Stimulated activated CD4-positive, alpha-beta T cell treated with anti-CD3 and anti-CD28 coated beads, Interleukin-4, amount 100 ng/mL, for 4 hours (primary cell): ENCODE measurements around the gene DDX50.
"Not testable (repeated sequence)": the region's sequence is repeated elsewhere in the genome, so short reads cannot be mapped to it uniquely, and the experiment has no call there.

ENCODE experiments used
- DNase-seq, 2 experiments: peaks; one replicate each; pipeline ENCODE4 v3.0.0-alpha.2; 2020

DDX50 gene

DNA sequence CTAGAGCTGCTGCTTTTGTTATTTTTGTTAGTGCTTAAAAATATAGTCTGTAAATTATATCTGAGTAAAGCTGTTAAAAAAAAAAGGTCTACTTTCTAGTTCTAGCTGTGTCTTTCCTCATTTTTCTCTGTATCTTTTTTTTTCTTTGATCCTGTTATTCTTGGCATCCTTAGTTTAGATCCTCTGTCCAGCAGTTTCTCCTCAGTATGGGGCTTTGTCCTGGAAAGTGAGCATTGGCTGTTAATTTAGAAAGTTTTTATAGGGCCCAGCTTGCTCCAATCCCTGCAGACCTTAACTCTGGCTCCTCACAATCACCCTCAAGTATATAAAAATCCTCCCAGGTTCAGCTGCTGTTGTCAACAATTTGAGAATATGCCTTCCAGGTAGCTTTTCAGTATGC lies 23.5 kb downstream of the DDX50 start:
- DNase-seq, result no peak

GRCh38 chr10:68925489-68925888 lies 24.4 kb downstream of the DDX50 start:
- DNase-seq, result no peak

DNA sequence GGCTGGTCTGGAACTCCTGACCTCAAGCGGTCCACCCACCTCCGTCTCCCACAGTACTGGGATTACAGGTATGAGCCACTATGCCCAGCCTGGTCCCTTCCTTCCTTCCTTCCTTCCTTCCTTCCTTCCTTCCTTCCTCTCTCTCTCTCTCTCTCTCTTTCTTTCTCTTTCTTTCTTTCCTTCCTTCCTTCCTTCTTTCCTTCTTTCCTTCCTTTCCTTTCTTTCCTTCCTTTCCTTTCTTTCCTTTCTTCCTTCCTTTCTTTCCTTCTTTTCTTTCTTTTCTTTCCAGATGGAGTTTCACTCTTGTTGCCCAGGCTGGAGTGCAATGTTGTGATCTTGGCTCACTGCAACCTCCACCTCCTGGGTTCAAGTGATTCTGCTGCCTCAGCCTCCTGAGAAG lies 28.0 kb downstream of the DDX50 start:
- not testable (repeated sequence) for DNase-seq

GRCh38 chr10:68929888-68930287 lies 28.8 kb downstream of the DDX50 start:
- DNase-seq, result not testable (repeated sequence)

DNA sequence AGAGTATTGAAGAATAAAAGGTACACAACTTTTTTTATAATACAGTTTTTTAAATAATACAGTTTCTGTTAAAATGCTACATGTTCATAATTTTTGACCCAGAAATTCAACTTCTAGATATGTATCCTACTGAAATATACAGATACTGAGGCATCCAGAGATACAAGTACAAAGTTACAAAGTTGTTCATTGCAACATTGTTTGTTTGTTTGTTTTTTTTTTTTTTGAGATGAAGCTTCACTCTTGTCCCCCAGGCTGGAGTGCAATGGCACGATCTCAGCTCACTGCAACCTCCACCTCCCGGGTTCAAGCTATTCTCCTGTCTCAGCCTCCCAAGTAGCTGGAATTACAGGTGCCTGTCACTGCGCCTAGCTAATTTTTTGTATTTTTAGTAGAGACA lies 31.7 kb downstream of the DDX50 start:
- not testable (repeated sequence) for DNase-seq

DNA sequence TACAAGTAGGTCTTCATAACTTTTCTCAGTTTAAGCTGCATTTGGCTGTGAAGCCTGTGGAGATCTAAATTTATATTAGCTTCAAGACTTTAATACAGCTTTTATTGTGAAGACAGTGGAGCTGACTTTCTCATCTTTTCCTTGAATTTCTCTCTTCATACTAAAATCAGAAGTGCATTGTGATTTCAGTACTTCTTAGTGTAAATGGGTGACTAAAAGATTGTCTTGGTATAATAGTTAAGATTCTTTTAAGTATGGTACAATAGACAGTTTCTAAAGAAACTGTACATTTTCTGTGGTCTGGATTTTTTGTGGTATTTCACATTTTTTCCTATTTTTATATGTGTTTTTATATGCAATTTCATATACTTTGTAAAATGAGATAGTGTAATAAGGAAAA lies 33.9 kb downstream of the DDX50 start:
- DNase-seq, result no peak

DNA sequence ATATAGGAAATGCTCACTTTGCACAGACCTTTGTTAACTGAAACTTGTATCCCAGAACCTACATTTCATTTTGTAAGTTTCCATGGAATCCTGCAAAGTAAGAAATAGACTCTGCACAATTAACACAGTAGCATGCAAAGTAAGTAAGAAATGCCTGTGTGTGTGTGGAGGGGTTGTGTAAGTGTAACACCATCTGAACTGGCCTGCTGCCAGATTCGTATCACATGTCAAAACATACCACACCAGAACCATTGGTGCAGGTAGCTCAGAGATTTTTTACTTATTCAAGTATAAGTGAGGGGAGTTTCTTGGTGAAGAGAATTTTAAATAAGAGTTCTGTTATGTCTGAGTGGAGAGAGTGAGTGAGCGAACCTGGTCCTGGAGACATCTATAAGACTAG lies 37.0 kb downstream of the DDX50 start:
- DNase-seq, result no peak

- DNase-seq, result no peak
These were observed 37.8 kb downstream of the DDX50 start for GRCh38 chr10:68938884-68939283.

DNA sequence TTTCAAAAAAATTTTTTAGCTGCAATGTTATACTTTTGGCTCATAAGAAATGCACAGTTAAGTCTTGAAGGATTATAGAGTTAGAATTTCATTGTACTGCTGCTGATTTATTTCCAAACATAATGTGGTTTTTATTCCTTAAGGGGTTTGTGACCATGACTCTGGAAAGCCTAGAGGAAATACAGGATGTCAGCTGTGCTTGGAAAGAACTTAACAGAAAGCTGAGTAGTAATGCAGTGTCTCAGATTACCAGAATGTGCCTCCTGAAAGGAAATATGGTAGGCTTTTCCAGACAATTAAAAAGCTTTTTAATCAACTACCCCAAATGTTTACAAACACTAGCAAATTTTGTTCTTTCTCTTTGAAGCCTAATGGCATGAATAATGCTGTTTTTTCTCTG lies 39.8 kb downstream of the DDX50 start:
- not testable (repeated sequence) for DNase-seq

- DNase-seq, result no peak
These were observed 49.5 kb downstream of the DDX50 start for GRCh38 chr10:68950598-68950997.

DNA sequence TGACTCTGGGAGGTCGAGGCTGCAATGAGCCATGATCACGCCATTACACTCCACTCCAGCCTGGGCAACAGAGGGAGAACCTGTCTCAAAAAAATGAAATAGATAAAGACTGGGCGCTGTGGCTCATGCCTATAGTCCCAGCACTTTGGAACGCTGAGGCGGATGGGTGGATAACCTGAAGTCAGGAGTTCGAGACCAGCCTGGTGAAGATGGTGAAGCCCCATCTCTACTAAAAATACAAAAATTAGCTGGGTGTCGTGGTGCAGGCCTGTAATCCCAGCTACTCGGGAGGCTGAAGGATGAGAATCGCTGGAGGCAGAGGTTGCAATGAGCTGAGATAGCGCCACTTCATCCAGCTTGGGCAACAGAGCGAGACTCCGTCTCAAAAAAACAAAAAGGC lies 53.8 kb downstream of the DDX50 start:
- DNase-seq, result no peak

DNA sequence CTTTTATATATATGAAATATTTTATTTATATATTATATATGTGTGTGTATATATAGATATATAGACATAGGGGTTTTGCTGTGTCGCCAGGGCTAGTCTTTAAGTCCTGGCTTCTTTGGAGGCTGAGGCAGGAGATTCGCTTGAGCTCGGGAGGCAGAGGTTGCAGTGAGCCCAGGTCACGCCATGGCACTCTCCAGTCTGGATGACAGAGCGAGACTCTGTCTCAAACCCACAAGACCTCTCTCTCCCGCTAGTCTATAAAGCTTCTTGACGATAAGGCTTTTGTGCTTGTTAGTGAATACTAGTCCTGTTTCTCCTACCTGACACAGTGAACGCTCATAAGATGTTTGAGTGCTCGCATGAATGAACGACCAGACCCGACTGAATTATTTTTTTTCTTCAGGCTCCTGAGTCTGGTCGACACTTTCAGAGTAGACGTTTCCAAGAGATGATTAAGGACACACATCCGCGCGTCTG lies 54.3 kb downstream of the DDX50 start:
- DNase-seq, result peak in 1 of 2 experiments; percentile 15

DNA sequence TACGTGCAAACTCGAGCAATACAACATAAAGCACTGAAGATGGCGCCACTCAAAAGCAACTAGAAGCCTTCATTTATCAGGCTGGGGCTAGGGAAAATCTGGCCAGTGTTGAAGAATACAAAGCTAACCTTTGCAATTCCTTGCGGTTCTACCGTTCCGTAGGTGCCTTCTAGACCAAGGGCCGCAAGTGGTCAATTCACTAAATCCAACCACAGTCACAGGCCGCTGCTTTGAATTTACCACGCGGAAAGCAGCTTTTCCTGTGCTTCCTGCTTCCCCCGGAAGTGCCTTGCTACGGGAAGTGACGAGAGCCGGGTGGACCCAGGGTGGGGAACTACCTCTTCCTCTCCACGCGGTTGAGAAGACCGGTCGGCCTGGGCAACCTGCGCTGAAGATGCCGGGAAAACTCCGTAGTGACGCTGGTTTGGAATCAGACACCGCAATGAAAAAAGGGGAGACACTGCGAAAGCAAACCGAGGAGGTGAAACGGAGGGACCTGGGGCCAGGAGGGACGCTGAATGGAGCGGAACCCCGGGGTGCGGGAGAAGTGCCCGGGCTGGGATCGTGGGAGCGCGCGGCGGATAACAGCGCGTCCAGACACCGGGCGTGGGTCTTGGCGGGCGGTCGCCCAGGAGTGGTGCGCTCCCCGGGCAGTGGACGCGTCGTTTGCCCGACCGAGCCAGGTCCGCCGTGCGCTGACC lies 54.9 kb downstream of the DDX50 start, which contains the start of gene DDX21:
Gene DDX21, plus strand, starts transcription at position 339 of the 701 bp plus-strand sequence. Its CDS starts 56 bp downstream, at position 395.
- peak; percentile 79 to 93 for DNase-seq

GRCh38 chr10:68957284-68957615 lies 56.1 kb downstream of the DDX50 start:
- no peak for DNase-seq

DNA sequence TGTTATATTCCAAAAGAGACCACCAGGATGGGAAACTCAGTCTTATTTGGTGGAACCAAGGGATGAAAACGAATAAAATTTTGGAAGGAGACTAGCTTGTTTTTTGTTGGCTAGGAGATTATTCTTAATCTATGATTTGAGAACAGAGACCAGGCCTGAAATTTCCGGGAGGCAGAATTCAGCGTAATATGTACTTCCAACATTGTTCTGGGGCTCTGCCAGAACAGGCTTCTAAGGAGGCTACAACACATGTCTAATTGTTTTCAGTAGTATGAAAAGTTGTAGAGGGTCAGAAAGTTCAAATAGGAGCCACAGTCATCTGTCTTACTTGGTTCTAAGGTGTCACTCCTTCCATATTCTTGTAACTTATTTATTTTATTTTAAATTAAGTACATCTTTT lies 56.5 kb downstream of the DDX50 start:
- DNase-seq, result no peak

DNA sequence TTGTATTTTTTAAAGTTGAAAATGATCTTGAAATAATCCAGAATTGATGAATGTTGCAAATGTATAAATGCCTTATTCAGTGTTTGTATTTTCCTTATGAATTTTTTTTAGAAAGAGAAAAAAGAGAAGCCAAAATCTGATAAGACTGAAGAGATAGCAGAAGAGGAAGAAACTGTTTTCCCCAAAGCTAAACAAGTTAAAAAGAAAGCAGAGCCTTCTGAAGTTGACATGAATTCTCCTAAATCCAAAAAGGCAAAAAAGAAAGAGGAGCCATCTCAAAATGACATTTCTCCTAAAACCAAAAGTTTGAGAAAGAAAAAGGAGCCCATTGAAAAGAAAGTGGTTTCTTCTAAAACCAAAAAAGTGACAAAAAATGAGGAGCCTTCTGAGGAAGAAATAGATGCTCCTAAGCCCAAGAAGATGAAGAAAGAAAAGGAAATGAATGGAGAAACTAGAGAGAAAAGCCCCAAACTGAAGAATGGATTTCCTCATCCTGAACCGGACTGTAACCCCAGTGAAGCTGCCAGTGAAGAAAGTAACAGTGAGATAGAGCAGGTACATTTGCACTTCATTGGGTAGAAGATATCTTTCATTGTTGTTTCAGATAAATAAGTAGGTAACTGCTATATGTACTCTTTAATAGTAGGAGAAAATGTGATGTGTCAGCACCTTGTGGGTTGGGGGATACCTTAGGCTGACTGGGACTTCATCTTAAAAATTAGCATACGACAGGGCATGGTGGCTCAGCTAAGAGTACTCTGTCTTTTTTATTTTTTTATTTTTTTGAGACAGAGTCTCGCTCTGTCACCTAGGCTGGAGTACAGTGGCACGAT lies 58.8 kb downstream of the DDX50 start:
- DNase-seq, result no peak

DNA sequence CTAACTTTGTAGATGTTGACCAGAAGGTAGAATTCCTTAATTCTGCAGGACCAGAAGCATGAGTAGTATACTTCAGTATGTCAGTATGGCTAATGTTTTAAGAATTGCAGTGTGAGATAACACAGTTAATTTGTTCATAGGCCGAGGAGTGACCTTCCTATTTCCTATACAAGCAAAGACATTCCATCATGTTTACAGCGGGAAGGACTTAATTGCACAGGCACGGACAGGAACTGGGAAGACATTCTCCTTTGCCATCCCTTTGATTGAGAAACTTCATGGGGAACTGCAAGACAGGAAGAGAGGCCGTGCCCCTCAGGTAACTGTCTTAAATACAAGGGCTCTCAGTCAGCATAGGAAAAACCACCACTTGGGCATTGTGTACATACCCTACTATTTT lies 62.0 kb downstream of the DDX50 start:
- DNase-seq, result no peak

DNA sequence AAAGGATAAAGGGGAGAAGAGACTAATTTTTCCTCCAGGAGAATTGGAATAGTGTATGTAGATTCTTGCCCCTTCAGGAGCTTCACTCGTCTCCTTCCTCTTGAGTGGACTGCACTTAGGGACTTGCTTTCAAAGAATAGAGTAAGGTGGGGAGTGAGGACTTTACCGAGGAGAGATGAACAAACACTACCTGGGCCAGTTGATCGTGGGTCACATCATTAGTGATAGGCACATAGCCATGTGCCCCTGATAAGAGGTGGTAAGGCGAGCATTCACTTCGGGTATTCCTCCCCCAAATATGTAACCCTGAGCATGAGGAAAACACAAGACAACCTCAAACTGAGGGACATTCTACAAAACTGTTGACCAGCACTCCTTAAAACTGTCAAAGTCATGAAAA lies 72.9 kb downstream of the DDX50 start:
- DNase-seq, result no peak

- DNase-seq, result not testable (repeated sequence)
These were observed 74.9 kb downstream of the DDX50 start for GRCh38 chr10:68975936-68976473.

DNA sequence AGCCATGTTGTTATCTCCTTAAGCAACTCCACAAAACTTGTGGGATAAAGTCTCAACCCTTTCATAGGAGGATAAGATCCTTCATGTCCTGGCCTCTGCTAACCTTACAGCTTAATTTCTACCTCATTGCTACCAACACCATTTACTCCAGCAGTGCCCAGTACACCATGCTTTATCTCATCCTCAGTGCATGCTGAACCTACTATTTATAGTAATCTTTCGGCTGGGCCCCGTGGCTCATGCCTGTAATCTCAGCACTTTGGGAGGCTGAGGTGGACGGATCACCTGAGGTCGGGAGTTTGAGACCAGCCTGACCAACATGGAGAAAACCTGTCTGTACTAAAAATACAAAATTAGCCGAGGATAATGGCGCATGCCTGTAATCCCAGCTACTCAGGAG lies 78.6 kb downstream of the DDX50 start:
- DNase-seq, result not testable (repeated sequence)

DNA sequence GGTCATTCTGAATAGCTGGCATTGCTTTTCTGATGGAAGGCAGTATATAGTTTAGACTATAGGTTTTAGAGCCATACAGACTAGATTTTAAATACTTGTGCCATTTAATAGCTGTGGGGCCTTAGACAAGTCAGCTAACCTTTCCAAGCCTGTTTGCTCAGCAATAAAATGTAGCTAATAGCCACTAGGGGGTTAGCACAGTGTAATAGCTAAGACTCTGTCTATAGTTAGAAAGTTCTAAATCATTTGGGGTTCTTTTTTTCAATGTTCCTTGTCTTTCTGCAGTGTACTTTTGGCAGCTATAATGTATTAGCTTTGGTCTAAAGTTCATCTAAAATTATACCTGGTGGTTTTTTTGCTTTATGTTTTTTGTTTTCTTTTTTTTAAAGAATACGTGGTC lies 80.0 kb downstream of the DDX50 start:
- DNase-seq, result no peak

DNA sequence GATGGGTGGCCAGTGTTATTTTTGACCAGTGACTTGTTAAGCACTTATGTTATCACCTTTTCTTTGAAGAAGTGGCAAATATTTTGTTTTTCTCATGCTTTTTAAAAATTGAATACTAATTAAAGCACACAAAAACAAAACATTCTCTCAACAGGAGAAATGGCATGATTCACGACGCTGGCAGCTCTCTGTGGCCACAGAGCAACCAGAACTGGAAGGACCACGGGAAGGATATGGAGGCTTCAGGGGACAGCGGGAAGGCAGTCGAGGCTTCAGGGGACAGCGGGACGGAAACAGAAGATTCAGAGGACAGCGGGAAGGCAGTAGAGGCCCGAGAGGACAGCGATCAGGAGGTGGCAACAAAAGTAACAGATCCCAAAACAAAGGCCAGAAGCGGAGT lies 81.3 kb downstream of the DDX50 start:
- DNase-seq, result no peak

DNA sequence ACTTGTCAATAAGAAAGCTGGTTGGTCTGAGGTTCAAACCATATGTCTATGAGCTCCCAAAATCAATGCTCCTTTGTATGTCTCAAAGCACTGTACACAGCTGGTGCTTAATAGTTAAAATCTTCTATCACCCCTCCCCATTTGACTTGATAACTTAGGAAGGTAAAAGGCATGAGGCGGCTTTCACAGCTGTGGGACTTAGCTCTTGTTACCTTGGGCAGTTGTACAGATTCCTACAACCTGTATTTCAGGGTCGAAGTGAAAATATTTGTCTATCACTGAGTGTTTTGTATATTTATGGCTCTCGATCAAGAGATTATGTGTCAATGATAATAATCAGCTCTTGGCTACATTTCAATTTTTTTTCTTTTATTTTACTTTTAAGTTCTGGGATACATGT lies 86.5 kb downstream of the DDX50 start:
- DNase-seq, result no peak
